BJ (cell line): Measurements from ENCODE around the gene MRPL4. TPM values are rescaled to one million over a fixed set of nuclear protein-coding genes. Genes with fewer than 3 reads are reported as not detected.

Source experiments
- CTCF ChIA-PET: fragments of 350-600 bp; formaldehyde crosslinking; extraction: SDS; loops from one replicate; lab custom pipeline; 2021; ENCODE audit warnings: antibody characterized with exemption, inconsistent platforms; lab: Yijun Ruan, JAX
- POLR2A ChIA-PET: fragments of 300-600 bp; sonication (Branson Sonifier 250); formaldehyde crosslinking; extraction: SDS; loops from one replicate; lab custom pipeline; 2021; ENCODE audit warnings: antibody characterized with exemption; lab: Charles Lee
- DNase-seq: peaks from one replicate; pipeline ENCODE4 v3.0.0-alpha.2; 2011; ENCODE audit warnings: low read depth
- H3K27me3 ChIP-seq: 2 replicates; pipeline ENCODE4 v1.6.0; 2011; ENCODE audit warnings: low read length; ENCODE audit not compliant: control insufficient read depth, insufficient read depth
- H3K36me3 ChIP-seq: 2 replicates; pipeline ENCODE4 v1.5.1; 2011; ENCODE audit warnings: low read length; ENCODE audit not compliant: control insufficient read depth, insufficient read depth
- H3K4me3 ChIP-seq: 2 replicates; pipeline ENCODE4 v1.5.1; 2011; ENCODE audit warnings: low read depth, mild to moderate bottlenecking, control low read depth, low read length
- polyA plus RNA-seq: library from polyadenylated mRNA; depleted of rRNA; stranded (reverse); fragments of >200 nt; gene quantifications from 2 replicates; pipeline ENCODE4 v1.2.3, GENCODE V29; 2011; rRNA removed
- small RNA-seq: library from RNA; depleted of rRNA; stranded (forward); fragments of <200 nt; gene quantifications from one replicate; pipeline ENCODE3, GENCODE V24; 2012; ENCODE audit warnings: low replicate concordance, low read depth; ENCODE audit not compliant: insufficient read length
- TF ChIP-seq, protein P1 (sequence below): IDR thresholded peaks from 2 replicates; pipeline ENCODE4 v1.5.1; 2011; ENCODE audit warnings: low read depth, mild to moderate bottlenecking, control low read depth, inconsistent platforms, low read length, moderate library complexity; ENCODE audit not compliant: insufficient read depth

Gene MRPL4
- polyA plus RNA-seq, 1 experiment, result 58.7 TPM

DNA sequence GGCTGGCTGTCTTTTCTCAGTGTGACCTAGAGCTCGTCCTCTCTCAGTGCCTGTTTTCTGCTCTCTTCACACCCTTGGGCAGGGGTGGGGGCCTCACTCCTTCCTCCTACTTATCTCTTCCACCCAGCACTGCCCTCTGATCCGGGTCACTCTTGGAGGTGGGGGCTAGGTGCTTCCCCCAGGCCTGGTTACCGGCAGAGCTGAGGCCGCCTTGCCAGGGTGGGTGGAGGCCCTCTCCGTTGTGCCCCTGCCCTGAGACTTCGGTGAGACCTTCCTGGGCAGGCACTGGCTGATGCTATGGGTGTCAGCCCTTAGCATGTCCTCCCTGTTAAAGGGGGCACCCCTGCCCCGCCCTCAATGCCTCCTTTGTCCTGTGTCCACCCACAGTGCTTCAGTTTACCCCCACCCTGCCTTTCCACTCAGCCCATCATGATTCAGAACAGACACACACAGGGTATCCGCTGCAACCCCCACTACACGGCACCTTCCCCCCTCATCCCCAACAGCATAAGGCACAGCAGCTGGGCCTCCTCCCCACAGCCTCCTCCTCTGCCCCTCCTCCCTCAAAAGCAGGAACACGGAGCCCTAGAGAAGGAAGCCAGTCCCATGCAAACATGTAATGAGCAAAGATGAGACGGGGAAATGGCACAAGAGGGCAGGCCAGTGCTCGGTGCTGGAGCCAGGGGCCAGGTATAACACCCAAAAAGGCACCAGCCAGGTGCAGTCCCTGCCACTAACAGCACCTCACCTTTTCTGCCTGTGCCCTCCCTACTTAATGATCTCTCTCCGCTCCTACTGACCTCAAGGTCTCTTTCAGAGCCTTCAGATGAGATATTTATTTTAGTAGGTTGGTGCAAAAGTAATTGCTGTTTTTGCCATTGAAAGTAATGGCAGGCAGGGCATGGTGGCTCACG is 47.8 kb downstream of the MRPL4 start:
- no peak for DNase-seq
- ChIA-PET POLR2A (no interaction called here), CTCF (no interaction called here)
- Histone ChIP-seq H3K27me3 (no peaks in the 10 kb centered on the region), H3K4me3 (no peak overlapping the region), H3K36me3 (no peaks in the 10 kb centered on the region; the same call in 1 of the 2 replicates)
- TF ChIP-seq, protein P1, sequence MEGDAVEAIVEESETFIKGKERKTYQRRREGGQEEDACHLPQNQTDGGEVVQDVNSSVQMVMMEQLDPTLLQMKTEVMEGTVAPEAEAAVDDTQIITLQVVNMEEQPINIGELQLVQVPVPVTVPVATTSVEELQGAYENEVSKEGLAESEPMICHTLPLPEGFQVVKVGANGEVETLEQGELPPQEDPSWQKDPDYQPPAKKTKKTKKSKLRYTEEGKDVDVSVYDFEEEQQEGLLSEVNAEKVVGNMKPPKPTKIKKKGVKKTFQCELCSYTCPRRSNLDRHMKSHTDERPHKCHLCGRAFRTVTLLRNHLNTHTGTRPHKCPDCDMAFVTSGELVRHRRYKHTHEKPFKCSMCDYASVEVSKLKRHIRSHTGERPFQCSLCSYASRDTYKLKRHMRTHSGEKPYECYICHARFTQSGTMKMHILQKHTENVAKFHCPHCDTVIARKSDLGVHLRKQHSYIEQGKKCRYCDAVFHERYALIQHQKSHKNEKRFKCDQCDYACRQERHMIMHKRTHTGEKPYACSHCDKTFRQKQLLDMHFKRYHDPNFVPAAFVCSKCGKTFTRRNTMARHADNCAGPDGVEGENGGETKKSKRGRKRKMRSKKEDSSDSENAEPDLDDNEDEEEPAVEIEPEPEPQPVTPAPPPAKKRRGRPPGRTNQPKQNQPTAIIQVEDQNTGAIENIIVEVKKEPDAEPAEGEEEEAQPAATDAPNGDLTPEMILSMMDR, result no peak

DNA sequence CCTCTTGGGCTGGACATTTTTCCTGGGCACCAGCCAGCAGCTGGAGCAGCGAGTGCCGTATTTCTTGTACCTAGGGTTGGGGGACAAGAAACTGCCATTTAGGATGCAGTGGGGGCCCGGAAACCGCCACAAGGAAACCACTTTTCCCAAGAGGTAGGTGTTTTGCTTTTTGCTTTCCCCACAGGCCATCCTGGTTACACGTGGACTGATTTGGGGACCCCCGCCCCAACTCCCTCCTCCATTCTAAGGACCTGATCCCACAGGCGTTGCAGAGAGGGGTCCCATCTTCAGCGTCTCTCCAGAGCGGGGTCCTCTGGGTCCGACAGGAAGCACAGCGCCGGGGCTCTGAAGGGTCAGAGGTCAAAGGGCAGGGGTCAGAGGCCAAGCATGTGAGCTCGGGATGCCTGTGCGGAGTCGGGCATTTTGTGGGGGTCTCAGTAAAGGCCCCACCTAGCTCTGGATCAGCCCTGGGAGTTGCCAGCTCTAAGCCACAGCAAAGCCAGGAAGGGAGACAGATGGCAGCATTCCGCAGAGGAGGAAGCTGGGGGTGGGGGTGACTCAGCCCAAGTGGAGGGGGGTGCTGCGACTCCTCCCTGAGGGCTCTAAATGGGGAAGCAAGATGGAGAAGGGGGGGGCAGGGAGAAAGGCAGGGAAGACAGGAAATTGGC is 53.3 kb downstream of the MRPL4 start:
- Histone ChIP-seq H3K4me3 (no peak overlapping the region), H3K36me3 (peaks cover 3% of the 10 kb centered on the region; the same call in 1 of the 2 replicates), H3K27me3 (no peaks in the 10 kb centered on the region)
- POLR2A ChIA-PET, result interaction anchor here (0.6 kb wide), 1 partner anchor 13 kb away, joined by 3 read pairs; no protein-coding TSS in a partner anchor
- TF ChIP-seq, protein P1, result no peak
- no peak for DNase-seq
- CTCF ChIA-PET, result interaction anchor here (0.6 to 1.4 kb wide), 2 partner anchors 36 to 37 kb away, joined by 3 to 5 read pairs; no protein-coding TSS in a partner anchor

DNA sequence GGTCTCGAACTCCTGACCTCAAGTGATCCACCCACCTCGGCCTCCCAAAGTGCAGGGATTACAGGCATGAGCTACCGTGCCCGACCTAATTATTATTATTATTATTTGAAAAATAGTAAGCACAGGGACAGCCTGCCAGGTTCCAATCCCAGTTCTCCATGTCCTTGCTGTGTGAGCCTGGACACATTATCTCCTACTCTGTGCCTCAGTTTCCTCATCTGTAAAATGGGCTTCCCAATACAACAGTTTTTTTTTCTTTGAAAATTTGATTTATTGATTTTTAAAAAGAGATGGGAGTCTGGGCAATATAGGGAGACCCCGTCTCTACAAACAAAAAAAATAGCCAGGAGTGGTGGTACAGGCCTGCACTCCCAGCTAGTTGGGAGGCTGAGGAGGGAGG is 54.3 kb downstream of the MRPL4 start:
- H3K27me3 ChIP-seq, result no peaks in the 10 kb centered on the region
- DNase-seq, result no peak
- CTCF ChIA-PET, result interaction anchor here (1.4 to 1.5 kb wide), 2 partner anchors 28 to 37 kb away, joined by 3 to 5 read pairs; no protein-coding TSS in a partner anchor
- TF ChIP-seq, protein P1, result no peak
- no peak overlapping the region for H3K4me3 ChIP-seq
- POLR2A ChIA-PET, result no interaction called here
- H3K36me3 ChIP-seq, result peaks cover 6% of the 10 kb centered on the region; the same call in 1 of the 2 replicates

DNA sequence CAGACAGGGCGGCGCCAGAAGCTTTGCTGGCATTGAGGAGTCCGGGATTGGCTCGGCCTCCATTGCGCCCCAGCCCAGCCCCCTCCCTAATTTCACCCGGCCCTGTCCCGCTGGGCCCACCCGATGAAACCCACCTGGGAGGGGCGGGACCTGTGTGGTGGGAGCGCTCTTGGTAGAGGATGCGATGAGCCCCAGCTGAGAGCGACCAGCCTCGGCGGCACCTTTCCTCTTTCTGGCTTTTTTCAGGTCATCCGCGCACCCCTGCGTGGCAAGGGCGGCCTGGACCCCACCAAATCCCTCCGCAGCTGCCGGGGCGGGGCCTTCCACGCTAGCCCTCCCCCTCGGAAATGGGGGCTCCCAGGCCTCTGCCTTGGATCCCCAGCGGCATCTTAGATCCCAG is 57.4 kb downstream of the MRPL4 start, which contains the start of gene ZGLP1:
TSS of gene ZGLP1 (minus strand) at position 393 of the 400 bp plus-strand sequence.
- ChIA-PET CTCF (no interaction called here), POLR2A (no interaction called here)
- Histone ChIP-seq H3K27me3 (no peaks in the 10 kb centered on the region), H3K4me3 (no peak within 1 kb of the TSS), H3K36me3 (peaks cover 6% of the 10 kb centered on the region; the same call in 1 of the 2 replicates)
- no peak for DNase-seq
- TF ChIP-seq, protein P1, result no peak

Small RNAs within 50 kb of the gene (small RNA-seq; reads per million reads assigned to genes)
- gene AC011511.1, result not detected
- gene MIR4322, result not detected

Other genes starting within 250 kb of the MRPL4 start
- 15.0 and 24.9 TPM in 2 replicates for gene COL5A3, start 241.7 kb upstream of the MRPL4 start, polyA plus RNA-seq
- 0.05 and 0.21 TPM in 2 replicates for gene RDH8, start 238.7 kb upstream of the MRPL4 start, polyA plus RNA-seq
- 30.1 and 42.2 TPM in 2 replicates for gene SHFL, start 165.9 kb upstream of the MRPL4 start, polyA plus RNA-seq
- gene ANGPTL6, start 149.5 kb upstream of the MRPL4 start, polyA plus RNA-seq, result 0.22 and 0.25 TPM in 2 replicates
- 16.9 and 18.1 TPM in 2 replicates for gene PPAN, start 145.9 kb upstream of the MRPL4 start, polyA plus RNA-seq
- 1.6 and 2.4 TPM in 2 replicates for gene P2RY11, start 140.5 kb upstream of the MRPL4 start, polyA plus RNA-seq
- 129 and 169 TPM in 2 replicates for gene EIF3G, start 132.3 kb upstream of the MRPL4 start, polyA plus RNA-seq
- 27.4 and 31.5 TPM in 2 replicates for gene DNMT1, start 57.3 kb upstream of the MRPL4 start, polyA plus RNA-seq
- gene S1PR2, start 20.9 kb upstream of the MRPL4 start, polyA plus RNA-seq, result 10.4 and 12.5 TPM in 2 replicates
- gene ICAM1, start 18.9 kb downstream of the MRPL4 start, polyA plus RNA-seq, result 42.5 and 55.9 TPM in 2 replicates
- gene ICAM4, start 34.7 kb downstream of the MRPL4 start, polyA plus RNA-seq, result 1.1 and 1.5 TPM in 2 replicates
- gene ICAM5, start 37.7 kb downstream of the MRPL4 start, polyA plus RNA-seq, result 6.7 and 9.2 TPM in 2 replicates
- gene ZGLP1, start 57.6 kb downstream of the MRPL4 start, polyA plus RNA-seq, result 1.2 TPM in 2 replicates
- gene FDX2, start 63.8 kb downstream of the MRPL4 start, polyA plus RNA-seq, result 25.6 and 40.1 TPM in 2 replicates
- 2.5 and 5.1 TPM in 2 replicates for gene RAVER1, start 81.3 kb downstream of the MRPL4 start, polyA plus RNA-seq
- 11.7 and 17.3 TPM in 2 replicates for gene ICAM3, start 87.4 kb downstream of the MRPL4 start, polyA plus RNA-seq
- gene TYK2, start 128.4 kb downstream of the MRPL4 start, polyA plus RNA-seq, result 31.7 and 40.9 TPM in 2 replicates
- 361 and 429 TPM in 2 replicates for gene CDC37, start 151.3 kb downstream of the MRPL4 start, polyA plus RNA-seq
- 3.4 and 4.2 TPM in 2 replicates for gene PDE4A, start 168.3 kb downstream of the MRPL4 start, polyA plus RNA-seq